HG03103 (cell line): ENCODE measurements around the gene PDE9A.
"Not testable (repeated sequence)": the region's sequence is repeated elsewhere in the genome, so short reads cannot be mapped to it uniquely, and the experiment has no call there.

Experiments
- ATAC-seq: cut with Tn5 transposase; IDR thresholded peaks from one replicate; pipeline ENCODE4 v1.9.1; 2021; ENCODE audit warnings: low read depth; ENCODE audit not compliant: unreplicated experiment

Gene PDE9A

GRCh38 chr21:42653231-42654061 is at the start of gene PDE9A:
TSS of gene PDE9A (plus strand) at chr21:42653621. CDS start at chr21:42653815, 194 bp downstream.
- ATAC-seq, result no peak

- ATAC-seq, result no peak
These were observed 46.3 kb upstream of the PDE9A start for GRCh38 chr21:42607102-42607501.

GRCh38 chr21:42607525-42608102 is 45.8 kb upstream of the PDE9A start:
- ATAC-seq, result no peak

- no peak for ATAC-seq
These were observed 45.0 kb upstream of the PDE9A start for GRCh38 chr21:42608446-42608845.

GRCh38 chr21:42609811-42610210 is 43.6 kb upstream of the PDE9A start:
- ATAC-seq, result no peak

- ATAC-seq, result no peak
These were observed 41.6 kb upstream of the PDE9A start for GRCh38 chr21:42611852-42612251.

- ATAC-seq, result no peak
These were observed 41.0 kb upstream of the PDE9A start for GRCh38 chr21:42612390-42612789.

GRCh38 chr21:42613756-42614155 is 39.7 kb upstream of the PDE9A start:
- no peak for ATAC-seq

GRCh38 chr21:42614396-42614795 is 39.0 kb upstream of the PDE9A start:
- ATAC-seq, result no peak

GRCh38 chr21:42614811-42615351 is 38.5 kb upstream of the PDE9A start:
- ATAC-seq, result no peak

- not testable (repeated sequence) for ATAC-seq
These were observed 38.0 kb upstream of the PDE9A start for GRCh38 chr21:42615377-42615776.

GRCh38 chr21:42615924-42616323 is 37.5 kb upstream of the PDE9A start:
- no peak for ATAC-seq

- no peak for ATAC-seq
These were observed 37.0 kb upstream of the PDE9A start for GRCh38 chr21:42616446-42616845.

- no peak for ATAC-seq
These were observed 36.5 kb upstream of the PDE9A start for GRCh38 chr21:42616941-42617340.

GRCh38 chr21:42617486-42617885 is 35.9 kb upstream of the PDE9A start:
- ATAC-seq, result no peak

GRCh38 chr21:42618707-42619102 is 34.7 kb upstream of the PDE9A start:
- no peak for ATAC-seq

GRCh38 chr21:42619166-42619565 is 34.3 kb upstream of the PDE9A start:
- no peak for ATAC-seq

- no peak for ATAC-seq
These were observed 33.6 kb upstream of the PDE9A start for GRCh38 chr21:42619841-42620240.

GRCh38 chr21:42621166-42621818 is 32.1 kb upstream of the PDE9A start:
- no peak for ATAC-seq

GRCh38 chr21:42621819-42622177 is 31.6 kb upstream of the PDE9A start:
- no peak for ATAC-seq

GRCh38 chr21:42622284-42622683 is 31.1 kb upstream of the PDE9A start:
- ATAC-seq, result no peak
